NCI-H748 (cell line): ENCODE results near the gene POLR2C.
A peak's percentile ranks its signal among the peaks of the same experiment; 100 is the strongest.

Experiments
- DNase-seq: peaks from one replicate; lab custom pipeline; 2025; ENCODE audit not compliant: unreplicated experiment; lab: John Stamatoyannopoulos, UW

POLR2C gene

DNA sequence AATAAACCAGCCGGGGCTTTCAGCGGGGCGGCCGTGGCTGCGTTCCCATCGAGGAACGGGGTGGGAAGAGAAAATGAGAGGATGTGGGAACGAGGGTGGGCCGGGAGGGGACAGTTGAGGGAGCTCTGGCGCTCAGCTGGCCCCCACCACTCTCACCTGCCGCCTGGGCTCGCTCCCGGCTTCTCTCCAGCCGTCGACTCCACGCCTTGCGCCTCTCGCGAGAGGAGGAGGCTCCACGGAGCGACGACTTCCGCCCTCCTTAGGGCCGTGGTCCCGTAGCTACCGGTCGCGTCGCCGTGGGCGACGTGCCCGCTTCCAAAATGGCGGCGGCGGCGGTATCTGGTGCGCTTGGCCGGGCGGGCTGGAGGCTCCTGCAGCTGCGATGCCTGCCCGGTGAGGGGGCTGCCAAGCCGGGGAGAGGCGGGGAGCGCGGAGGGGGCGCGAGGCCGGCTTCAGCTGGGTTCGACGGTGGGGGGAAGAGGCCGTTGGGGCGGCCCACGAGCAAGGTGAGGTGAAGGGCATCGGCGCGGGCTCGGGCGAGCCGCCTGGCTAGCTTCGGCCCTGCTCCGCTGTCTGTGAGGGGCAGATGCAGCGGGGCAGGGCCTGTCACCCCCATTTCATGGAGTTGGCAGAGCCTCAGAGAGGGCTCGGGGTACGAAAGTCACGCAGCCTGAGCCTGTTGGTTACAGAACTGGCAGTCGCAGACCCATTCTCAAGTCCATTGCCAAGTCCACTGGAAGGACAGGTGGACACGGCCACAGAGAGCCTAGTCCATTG is 15.1 kb upstream of the POLR2C start, which contains the start of the genes CIAPIN1 and COQ9:
TSS of gene CIAPIN1 (minus strand) at position 200 of the 777 bp plus-strand sequence. CDS start 6,457 bp downstream, outside the sequence.
TSS of gene COQ9 (plus strand) at position 294 of the 777 bp plus-strand sequence. CDS start at position 321, 27 bp downstream.
- peak; percentile 93 for DNase-seq

DNA sequence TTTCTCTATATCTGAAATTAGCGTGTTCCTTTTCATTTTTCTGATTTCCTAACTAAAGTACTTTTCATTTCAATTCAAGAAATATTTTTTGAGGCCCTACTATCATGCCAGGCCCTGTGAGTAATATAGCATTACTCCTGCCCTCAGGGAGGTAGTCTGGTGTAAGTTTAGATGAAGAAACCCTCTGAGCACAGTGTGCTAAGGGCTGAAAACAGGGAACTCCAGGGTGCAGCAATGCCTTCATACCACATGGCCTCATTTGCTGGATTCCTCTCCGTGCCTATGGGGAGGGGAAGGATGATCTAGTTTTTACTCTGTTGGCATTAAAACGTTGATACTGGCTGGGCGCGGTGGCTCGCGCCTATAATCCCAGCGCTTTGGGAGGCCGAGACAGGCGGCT is 10.5 kb upstream of the POLR2C start:
- DNase-seq = no peak

DNA sequence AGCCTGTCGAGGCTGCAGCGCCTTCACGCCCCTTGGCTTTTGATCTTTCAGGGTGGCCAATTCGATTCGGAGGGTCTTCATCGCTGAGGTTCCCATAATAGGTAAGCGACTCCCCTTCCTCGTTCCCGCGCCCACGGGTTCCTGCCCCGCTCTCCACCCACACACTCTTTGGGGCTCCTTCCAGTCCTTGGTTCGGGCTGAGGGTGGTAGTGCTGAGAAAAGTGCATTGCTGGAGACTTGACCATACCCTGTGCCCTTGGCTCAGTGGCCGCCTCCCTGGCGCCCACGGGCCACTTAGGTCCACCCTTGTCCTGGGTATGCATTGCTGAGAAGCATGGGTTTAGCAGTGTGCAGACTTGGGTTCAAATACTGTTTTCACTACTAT is 491 bp downstream of the POLR2C start:
- DNase-seq = no peak

GRCh38 chr16:57464523-57464922 is 2.0 kb downstream of the POLR2C start:
- no peak for DNase-seq

GRCh38 chr16:57468346-57468745 is 5.9 kb downstream of the POLR2C start:
- DNase-seq = no peak

GRCh38 chr16:57469046-57469445 is 6.6 kb downstream of the POLR2C start:
- DNase-seq = no peak

- DNase-seq = no peak
Observed at GRCh38 chr16:57469917-57470470, 7.5 kb downstream of the POLR2C start.

DNA sequence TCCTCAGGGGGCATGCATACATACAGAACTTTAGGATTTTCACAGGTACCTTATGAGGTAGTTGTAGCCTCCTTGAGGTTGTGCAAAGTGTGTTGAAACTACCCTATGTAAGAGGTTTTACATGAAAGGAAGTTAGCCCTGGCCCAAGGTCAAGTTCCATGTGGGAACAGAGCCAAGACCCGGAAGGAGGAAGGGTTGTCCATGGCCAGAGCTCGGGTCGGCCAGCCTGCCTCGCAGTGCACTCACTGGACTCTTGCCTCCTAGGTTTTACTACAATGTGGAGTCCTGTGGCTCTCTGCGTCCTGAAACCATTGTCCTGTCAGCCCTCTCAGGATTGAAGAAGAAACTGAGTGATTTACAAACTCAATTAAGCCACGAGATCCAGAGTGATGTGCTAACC is 8.2 kb downstream of the POLR2C start:
- DNase-seq = no peak

DNA sequence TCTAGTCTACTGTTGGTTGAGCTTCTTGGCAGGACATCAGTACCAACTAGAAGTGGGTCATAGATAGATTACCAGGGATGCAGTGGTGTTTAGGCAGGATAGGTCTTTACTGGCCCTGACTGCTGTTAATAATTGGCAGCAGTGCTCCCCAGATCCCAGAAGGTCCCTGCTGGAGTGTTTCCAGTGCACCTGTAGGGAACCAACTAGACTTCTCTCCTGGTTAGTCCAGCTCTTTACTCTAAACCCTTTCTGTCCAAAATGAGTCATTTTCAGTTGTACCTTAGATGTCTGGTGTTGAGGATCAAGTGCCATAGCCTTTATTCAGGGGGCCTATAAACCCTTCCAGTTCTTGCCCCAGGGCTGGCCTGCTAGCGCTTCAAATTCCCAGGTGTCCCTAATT is 8.7 kb downstream of the POLR2C start:
- no peak for DNase-seq

DNA sequence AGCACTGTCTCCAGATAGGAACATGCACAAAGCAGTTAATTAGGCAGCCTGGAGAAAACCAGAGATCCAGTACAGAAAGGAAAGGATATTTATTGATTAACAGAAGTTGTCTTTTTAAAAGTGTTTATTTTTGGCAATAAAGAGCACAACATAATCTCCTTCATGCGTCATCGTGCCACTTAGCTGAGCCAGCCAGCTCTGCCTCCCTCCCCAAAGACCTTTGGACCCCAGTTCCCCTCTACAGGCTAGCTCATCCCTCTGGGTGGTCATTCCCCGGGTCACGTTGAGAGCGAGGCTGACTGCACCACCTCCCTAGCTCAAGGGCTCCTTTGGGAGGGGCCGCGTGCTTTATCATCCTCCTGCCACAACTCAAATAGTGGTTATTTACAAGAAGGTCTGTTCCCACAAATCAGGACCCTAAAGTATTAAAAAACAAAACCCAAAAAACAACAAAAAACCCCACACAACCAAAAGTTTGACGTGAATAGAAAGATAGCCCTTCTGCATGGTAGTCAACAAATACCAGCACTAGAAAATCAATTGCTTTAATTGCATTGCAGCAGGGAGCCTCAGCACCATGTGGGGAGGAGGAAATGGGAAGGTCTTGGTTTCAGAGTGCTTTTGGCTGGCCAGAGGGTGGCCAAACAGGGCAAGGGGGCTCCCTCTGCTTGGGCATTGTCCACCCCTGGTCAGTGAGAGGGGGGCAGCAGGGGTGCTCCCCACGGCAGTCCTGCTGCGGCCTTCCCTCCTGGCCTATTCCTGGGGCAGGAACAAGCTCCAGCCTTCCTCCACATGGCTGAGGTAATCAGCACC is 9.6 kb downstream of the POLR2C start:
- DNase-seq = no peak

- DNase-seq = no peak
Observed at GRCh38 chr16:57472665-57473060, 10.2 kb downstream of the POLR2C start.

- DNase-seq = no peak
Observed at GRCh38 chr16:57473176-57473840, 10.8 kb downstream of the POLR2C start.

- DNase-seq = no peak
Observed at GRCh38 chr16:57473906-57474305, 11.4 kb downstream of the POLR2C start.

DNA sequence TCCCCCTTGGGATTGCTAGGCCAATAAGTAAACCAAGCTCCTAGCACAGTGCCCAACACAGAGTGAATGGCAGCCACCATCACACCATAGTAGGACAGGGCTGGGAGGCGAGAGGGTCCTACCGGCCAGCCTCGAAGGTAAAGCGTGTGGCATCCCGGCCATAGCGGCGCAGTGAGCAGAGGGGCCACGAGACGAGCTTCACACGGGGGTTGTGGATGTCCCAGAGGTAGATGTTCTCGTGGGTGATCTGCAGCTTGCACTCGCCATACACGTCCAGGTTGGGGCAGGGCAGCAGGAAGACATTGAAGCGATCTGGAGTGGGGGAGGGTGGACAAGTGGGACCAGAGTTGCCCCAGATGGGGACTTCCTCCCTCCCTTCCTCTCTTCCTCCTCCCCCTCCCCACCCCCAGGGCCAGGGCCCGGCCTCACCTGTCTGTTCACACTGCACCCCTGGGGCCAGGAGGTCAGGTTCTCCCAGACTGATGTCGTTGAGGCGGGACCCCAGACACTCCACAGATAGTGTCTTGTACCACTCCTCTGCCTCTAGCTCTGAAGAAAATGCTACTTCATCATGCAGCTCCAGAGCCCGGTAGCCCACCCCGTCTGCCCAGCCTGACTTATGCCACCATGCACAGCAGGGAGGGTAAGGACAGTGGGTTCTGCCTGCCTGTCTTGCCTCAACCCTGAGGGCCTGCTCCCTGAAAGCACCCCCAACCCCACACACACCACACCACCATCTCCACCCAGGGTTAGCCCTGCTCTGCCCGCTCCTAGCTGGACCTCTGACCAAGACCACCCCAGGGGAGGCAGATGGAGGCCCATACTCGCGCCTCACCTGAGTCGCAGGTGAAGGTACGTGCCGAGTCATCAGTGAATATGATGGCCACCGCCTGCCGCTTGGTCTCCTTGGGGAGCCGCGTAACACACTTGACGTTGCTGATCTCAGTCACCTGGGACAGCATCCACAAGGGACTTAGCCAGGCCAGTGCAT is 12.5 kb downstream of the POLR2C start:
- DNase-seq = no peak

DNA sequence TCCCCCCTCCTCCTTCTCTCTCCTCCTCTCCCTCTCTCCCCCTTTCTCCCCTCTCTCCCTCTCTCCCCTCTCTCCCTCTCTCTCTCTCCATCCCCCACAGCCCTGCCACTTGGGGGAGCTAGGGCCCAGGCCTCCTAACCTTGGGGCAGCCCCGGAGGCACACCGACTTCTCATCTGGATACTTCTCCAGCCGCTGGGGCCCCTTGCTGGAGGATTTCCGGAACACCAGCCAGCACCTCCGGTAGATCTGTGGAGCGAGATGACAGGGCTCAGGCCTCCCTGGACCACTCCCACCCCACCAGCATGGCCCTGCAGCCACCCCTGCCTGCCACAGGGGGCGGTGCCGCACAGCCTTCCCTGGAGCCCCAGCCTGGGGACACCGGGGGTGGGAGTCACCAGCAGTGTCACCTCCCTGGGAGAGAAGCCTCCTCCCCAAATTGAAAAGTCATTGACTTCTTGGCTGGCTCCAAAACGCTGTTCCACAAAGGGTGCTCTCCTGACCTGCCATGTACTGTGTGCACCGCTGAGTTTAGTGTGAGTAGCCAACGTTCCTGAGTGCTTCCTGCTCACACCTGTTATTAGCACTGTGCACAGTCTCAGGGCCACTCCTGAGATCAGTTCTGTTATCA is 13.3 kb downstream of the POLR2C start:
- DNase-seq = peak; percentile 53

GRCh38 chr16:57476546-57477410 is 14.3 kb downstream of the POLR2C start:
- DNase-seq = no peak

- DNase-seq = peak; percentile 3
Observed at GRCh38 chr16:57477531-57478202, 15.2 kb downstream of the POLR2C start.
